Fibroblast of skin of back (primary cell): ENCODE measurements around the gene GLI3.

ENCODE experiments used
- DNase-seq: peaks from one replicate; pipeline ENCODE4 v3.0.0-alpha.2; 2013

The GLI3 gene

DNA sequence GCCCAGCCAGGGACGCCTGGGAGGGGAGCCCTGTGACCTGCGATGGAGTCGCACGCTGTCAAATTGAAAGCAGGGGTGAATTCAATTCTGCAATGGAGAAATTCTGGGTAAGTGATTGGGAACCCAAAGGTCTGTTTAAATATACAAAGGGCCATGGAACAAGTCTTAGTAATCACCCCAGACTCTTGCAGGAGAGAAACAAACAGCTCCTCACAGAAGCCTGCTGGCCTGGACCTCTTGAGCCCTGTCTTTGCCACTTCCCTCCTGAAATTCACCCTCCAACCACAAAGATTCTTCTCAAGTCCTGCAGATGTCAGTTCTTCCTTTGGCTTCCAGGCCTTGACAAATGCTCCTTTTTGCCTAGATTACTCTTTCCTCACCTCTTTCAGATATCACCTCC lies 97.3 kb downstream of the GLI3 start:
- no peak for DNase-seq

DNA sequence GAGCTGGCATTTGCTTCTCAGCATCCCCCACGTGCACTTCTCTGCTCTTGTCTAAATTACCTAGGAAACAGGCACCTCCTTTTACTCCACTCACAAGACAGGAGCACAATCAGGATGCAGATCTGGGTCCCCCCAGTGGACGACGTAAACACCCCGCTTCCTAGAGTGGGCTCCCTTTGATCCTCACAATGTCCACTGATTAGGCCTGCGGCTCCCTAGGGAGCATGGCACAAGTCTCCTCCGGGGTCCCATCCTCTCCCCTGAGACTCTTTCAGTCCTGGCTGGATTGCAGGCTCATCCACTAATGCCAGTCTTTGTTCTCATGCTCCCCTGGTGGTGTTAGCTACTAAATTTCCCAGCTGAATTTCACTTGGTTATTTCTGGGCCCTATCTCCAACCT lies 98.3 kb downstream of the GLI3 start:
- no peak for DNase-seq

DNA sequence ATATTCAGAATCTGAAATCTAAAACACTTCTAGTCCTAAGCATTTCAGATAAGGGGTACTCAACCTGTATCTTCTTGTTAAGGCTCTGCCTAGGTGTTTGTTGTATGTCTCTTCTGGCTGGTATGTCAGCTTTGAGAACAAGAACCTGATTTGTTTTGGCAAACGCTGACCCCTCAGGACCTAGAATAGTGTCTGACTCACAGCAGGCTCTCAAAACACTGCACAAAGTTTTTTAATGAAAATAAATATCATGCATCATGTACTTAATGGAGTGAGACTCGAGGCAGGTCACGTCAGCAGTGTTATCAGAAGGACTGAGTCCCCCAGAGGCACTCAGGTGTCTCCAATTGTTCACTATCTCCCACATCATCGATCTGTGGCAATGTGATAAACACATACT lies 99.1 kb downstream of the GLI3 start:
- no peak for DNase-seq

DNA sequence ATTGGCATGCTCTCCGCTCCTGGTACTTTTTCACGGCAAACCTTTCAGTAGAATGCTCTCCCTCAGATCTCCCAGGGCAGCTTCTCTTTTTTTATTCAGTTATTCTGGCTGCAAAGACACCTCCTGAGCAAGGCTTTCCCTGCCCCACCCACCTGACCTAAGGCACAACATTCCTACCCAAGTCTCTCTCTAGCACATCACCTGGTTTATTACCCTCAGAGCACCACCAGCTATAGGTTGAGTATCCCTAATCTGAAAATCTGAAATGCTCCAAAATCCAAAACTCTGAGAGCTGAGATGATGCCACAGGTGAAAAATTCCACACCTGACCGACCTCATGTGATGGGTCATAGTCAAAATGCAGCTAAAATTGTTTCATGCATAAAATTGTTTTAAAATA lies 99.6 kb downstream of the GLI3 start:
- no peak for DNase-seq

DNA sequence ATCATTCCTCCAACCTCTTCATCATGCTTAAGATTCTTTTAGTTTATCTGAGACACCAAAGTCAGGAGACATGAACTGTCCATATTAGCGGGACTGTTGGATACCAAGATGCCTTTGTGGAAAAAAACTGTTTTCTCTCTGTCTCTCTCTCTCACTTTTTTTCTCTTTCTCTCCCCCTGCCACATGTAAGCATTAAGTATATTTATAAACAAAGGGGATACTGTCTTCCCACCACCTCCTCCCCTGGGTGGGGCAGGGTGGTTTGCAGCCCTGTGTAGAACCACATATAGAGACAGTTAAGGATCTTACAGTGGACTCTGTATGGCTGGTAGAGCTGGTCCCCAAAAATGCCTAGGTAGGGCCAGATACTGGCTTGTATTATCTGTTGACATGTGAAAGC lies 101.3 kb downstream of the GLI3 start:
- DNase-seq, result no peak

DNA sequence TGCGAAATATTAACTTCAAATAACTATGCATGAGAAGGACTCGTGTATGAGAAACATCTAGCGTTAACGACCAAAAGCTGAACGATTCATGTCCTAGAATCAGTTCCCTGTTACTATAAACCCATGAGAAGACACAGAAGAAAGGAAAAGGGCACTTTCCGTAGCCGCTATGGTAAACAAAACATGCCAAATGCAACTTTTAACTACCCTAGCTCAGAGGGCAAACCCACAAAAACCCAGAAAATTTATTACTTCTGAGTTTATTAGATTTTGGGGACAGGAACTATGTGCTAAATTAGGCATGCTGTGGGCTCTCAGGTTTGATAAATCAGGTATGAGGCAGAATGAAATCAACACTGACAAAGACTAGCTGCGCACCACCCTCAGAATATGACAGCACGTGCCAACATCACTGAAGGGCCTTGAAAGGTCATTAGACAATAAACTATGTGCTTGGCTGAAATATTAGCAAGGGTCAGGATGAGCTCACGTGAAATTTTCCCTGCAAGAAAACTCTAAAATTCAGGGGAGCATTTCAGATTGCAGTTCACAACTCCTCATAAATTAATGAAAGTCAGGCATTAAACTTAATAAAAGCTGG lies 102.6 kb downstream of the GLI3 start:
- no peak for DNase-seq

DNA sequence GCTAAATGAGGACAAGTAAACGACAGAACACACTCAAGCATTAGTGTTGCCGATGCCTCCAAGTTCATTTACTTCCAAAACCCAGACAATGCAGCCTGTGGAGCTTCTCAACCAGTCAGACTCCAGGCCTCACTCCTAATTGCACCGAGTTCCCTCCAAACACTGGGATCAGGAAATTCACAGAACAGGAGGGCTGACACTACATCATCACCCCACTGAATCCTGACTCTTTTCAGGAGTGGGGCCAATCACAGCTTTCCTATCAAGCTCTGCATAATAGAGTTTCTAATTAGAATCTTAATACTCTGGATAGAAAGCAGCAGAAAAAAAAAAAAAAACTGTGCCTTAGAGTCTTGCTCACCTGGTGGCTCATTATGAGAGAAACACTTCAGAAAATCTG lies 103.7 kb downstream of the GLI3 start:
- DNase-seq, result no peak

DNA sequence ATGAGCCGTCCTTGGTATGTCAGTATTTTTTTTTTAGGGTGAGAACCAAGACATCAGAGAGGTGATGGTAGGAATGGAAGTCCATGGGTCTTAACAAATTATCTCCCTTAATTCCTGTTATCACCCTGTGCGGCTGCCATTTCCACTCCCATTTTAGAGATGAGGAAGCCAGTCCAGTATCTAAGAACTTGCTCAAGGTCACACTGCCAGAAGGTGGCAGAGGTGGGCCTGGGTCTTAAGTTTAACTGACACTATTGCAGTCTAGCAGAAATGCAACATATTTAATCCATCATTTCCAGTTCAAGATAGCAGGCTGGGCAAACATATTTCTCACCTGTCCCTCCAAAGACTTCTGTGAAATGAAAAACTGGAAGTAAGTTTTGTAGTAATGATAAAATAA lies 108.3 kb downstream of the GLI3 start:
- peak; percentile 33 for DNase-seq

DNA sequence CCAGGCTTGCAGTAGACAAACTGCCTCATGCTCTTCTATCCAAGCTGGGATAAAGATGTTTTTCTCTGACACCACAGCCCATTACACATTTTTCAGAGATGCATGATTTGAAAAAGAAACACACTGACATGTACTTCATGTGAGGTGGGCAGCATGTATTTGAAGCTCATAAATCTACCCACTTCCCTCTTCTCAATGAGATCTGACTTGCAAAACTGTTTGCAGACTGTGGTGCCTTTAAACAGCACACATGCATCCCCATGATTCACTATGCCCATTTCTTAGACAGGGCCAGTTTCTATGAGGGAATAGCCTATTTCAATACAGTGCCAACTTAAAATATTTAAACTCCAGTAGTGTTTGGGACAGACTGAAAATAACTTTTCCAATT lies 109.8 kb downstream of the GLI3 start:
- no peak for DNase-seq

DNA sequence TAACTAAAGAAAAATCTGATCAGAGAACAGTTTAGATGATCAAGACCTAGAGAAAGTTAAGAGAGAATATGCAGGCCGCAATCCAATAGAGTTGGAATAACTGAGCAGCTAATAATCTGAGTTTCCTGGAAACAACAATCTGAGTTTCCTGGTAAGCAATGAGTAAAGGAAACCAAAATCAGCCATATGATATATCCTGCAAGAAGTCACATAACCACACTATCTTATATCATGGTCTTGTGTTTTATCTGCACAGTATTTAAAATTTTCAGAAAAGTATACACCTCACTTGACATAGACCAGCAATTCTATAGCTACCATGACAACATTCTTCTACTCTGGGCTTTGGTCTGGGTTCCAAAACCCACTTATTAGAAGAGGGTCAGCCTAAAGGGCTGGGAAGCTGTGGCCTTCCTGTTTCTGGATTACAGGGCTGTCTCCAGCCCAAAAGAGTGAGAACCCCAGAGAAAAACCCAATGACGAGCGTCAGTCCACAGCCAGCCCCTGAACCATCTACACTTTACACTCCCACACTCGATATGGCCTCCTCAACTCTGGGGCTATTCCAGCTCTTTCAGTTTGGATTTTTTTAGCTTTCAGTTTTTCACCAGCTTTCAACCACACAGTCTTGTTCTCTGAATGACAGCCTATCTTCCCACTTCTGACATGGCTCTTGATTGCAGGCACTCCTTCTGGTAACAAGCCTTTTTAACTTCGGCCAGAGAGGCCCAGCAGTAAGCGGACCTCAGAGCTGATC lies 110.4 kb downstream of the GLI3 start:
- DNase-seq, result no peak

DNA sequence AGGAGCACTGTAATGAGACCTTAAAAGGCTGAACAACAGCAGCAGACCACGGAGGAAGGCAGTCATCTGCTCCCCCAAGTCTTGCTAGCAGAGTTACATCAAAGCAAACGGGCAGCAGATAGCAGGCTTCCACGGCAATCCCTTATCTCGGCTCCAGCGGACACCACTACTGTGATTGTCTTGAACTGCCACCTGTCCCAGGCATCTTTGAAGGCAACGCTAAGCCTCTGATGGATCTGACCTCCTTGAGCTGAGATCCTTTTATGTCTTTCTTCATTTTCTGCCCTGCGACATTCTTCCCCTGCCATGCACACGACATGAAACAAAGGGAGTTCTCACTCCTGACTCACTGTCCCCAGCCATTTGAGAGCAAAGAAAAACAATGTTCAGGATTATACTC lies 111.7 kb downstream of the GLI3 start:
- peak; percentile 32 for DNase-seq

DNA sequence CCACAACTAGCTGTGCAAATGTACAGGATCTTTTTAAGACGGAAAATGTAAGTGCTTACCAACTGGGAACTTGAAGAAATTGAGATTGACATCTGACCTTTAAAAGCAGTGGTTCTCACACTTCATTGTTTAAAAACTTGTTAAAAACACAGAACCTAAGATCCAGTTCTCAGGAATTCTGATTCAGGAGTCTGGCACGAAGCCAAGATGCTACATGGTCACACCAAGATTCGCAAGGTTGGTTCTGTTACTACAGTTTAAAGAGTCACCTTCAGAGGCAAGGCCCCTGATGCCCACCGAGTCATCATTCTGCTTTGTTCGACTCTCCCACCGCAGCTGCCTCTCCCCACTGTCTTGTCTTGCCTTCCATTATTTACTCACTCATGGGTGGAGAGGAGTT lies 113.3 kb downstream of the GLI3 start:
- no peak for DNase-seq

DNA sequence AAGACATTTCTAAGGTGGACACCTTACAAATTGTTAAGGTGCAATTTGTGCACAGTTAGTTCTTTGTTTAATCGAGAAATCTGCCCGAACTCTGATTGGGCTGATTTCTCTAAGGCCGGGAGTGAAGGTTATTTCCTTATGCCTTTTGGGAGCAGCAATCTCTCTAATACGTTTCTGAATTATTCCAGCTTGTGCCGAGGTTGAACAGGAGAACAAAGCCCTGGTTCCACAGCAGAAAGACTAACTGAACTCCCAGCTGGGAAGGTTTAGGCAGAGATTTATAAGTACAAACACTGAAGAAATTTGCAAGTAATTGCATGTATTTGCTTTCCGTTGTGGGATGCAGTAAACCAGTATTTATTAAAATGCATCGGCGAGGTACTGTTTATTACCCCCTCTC lies 116.8 kb downstream of the GLI3 start:
- no peak for DNase-seq

DNA sequence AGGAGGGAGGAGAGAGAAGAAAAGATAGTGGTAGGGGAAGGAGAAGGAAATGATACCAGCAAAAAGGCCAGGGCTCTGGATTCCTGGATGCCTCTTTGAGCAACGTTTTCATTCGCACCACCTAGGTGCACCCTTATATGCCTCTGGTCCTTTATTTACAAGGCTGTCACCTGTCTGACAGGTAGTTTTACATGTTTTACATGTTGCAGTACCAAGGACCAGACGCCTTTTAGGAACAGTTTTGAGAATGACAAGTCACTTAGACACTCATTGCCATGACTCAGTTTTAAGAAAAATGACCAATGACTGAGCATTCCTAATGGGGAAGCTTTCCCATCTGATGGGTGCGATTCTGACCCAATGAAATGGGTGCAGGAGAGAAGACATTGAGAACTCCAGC lies 119.8 kb downstream of the GLI3 start:
- DNase-seq, result no peak

DNA sequence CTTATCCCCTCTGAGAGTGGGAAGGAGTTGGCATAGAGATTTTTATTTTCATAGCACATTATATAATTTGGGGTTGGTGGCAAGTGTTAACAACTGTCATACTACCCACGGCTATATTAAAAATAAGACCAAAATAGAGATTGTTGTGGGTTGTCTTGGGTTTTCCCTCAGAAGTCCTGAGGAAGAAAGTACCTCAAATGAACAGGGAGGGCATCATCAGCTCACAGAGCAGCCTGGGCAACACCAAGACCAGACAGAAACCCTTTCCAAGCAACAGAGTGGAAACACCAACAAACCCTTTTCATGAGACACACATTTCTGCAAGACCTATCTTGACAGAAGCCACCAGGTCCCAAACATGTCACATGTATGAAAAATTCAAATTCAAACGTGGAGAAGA lies 121.2 kb downstream of the GLI3 start:
- DNase-seq, result no peak

DNA sequence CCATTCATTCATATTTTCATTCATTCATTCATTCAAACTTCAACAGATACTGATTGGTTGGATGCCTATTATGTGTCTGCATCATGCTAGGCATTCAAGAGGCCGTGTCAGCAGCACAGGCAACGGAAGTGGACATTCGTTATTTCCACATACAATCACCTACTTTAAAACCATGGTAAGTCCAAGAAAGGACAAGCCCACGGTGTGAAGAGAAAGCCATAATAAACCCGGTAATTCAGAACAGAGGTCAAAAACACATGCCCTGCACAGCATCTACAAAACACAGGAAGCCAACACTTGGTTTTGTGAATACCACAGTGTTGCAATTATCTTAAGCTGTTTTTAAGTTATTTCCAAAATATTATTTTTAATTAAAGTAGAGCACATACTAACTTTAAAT lies 126.7 kb downstream of the GLI3 start:
- no peak for DNase-seq

DNA sequence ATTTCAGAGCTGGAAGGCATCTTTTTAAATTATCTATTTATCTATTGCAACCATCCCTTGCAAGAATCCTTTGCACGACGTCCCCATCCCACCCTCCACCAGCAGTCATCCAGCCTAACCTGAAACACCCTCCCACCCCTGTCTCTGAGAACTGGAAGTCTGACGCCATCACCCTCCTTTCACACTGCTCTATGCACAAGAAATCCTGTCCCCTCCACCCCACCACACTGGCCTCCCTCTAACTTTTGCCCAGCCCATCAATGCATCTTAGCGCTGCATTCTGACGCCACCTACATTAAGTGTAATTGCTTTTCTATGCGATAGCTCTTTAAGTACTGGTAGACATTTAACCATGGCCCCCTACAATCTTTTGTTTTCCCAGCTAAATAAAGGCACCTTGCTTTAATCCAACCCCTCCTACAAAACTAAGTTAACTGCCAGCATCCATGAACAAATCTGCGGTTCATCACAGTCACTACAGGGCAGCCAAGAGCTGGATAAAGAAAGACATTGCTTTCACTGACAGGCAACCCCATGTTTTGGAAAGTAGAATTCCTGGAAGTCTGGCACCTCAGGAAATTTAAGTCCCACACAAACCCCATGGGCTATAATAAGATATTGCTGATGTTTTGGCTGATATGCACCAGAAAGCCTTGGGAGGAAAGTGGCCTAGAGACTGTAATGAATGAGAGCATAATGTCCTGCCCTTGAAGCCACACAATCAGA lies 128.0 kb downstream of the GLI3 start:
- no peak for DNase-seq

DNA sequence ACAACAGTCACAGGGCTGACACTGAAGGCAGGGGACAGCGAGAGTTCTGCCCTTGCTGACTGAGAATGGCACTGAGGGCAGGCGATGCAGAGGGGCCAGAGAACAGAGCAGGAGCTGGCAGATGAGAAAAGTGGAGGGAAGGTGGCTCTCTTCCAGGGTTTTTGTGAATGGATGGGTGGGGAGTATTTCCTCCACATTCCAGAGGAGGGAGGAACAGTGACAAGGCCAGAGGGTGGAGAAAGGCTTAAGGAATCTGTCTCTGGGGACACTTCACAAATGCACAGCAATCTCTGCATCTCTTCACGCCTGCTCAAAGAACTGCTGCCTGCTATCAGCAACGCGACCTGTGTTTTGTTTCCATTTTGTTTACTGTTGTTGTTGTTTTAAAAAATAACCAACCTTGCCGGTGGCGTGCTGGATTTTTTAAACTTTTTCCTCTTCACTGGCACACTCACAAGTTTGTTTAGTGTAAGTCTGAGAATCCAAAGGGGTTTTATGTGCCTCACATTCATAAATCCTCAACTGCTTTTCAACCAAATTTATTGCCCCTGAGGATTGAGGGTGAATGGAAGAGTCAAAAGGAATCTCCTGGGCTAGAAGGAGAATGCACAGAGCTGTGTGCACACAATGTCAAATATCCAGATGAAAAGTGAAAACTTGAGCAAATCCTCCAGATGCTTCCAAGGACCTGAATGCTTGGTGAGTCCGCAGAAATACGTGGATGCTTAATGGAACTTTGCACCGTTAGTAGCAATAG lies 129.3 kb downstream of the GLI3 start:
- DNase-seq, result peak; percentile 90

DNA sequence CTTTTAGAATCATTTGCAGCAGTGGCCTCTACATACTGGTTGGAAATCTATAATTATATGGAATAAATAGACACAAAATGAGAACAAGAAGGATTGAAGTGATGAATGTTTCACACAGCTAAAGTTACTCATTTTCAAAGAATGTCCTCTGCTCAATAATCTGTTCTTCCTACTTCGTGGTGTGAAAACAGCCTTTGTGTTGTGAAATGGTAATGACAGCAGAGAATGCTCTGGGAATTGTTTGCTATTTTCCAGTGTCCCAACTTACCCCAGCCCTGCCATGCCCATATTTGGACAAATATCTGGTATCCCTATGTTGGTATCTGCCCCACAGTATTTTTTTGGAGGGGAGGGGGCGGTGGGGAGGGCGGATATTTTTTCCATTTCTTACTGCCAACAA lies 130.4 kb downstream of the GLI3 start:
- DNase-seq, result no peak

DNA sequence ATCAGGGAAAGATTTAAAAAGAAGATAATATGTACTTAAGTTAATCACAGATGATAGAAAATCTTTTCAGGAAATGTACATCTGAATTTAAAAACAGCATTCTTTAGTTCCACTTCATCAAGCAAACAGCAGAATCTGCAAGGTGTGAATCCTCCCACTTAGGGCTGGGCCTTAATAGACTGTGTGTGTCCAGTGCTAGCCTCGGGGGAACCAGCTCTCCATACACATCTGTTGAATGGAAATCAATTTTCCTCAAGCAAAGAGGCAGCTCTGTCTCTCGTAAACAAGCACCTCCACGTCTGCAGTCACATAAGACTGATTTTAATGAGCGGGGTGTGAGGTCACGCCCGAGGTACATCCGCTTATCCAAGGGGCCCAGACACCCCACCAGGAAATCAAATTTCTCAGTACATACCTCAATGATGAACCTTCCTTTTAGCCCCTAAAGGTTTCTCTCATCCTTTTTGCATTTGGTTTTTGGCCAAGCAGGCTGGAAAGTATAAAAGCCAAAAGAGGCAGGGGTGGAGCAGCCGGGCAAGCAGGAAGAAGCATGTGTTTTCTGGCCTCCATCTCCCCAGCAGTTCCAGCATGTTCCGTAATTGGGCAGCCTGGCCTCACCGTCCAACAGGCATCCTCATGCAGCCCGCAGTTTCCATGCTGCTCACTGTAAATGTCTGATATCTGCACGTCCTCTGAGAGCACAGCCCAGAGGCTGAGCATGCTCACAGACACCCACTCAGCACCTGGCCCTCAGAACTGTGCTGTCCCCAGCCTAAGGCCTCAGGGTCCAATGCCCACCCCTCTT lies 131.3 kb downstream of the GLI3 start:
- no peak for DNase-seq

DNA sequence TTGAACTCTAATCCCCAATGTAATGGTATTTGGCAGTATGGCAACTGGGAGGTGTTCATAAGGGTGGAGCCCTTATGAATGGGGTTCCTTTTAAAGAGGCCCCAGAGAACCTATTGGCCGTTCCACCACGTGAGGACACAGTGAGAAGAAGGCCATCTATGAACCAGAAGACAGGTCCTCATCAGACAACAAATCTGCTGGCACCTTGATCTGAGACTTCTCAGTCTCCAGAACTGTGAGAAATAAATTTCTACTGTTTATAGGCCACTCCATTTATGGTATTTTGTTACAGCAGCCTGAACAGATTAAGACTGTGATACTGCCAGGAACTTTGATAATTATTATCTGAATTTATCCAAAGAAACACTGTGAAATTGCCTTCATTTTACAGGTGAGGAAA lies 132.3 kb downstream of the GLI3 start:
- no peak for DNase-seq

DNA sequence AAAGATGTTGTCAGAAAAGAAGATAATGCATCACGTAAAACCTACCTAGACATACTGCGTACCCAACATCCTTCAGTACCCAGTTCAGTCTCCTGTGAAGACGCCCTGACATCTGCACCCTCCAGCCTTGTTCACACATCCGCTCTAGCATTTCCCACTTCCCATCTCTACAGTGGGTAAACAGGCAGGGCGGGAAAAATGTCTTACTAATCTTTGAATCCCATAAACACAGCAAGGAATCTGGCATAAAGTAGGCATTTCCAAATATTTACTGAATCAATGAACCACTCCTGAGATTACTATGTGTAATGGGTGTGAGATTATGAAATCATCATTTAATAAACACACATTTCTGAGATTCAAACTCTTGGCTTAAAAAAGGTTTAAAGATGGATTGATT lies 132.8 kb downstream of the GLI3 start:
- no peak for DNase-seq

DNA sequence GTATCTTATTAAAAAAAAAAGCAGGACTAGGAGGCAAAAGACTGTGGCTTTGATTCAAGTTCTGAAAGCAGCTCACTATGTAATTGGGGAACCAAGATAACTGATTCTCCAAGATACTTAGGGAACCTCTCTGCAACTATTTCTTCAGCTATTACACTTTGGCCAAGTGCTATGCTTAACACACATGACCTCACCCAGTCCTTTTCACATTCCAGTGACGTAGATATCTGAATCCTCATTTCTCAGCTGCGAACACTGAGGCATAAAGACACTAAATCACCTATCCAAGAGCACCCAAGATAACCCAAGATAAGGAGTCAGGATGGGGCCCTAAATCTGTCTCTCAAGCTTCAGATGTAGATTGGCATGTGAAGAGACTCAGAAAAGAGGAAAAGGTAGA lies 133.6 kb downstream of the GLI3 start:
- no peak for DNase-seq
